Transverse colon (tissue), 4 donors: ENCODE data around the gene ZGRF1. TPM values are rescaled to one million over a fixed set of nuclear protein-coding genes. Genes with fewer than 3 reads are reported as not detected.

Source experiments
- DNase-seq: peaks from one replicate; pipeline ENCODE4 v3.0.0-alpha.2; 2019
- H3K27ac ChIP-seq, 4 donors: fragments of 200-600 bp; sonication (generic); 2 replicates each; pipeline ENCODE4 v1.5.1; 2016 to 2018; ENCODE audit warnings: inconsistent platforms in 4 of 4
- H3K27me3 ChIP-seq: fragments of 200-600 bp; sonication (generic); 2 replicates; pipeline ENCODE4 v1.5.1; 2017; ENCODE audit warnings: inconsistent platforms
- H3K36me3 ChIP-seq, 4 donors: fragments of 200-600 bp; sonication (generic); 2 replicates each; pipeline ENCODE4 v1.5.1; 2017 to 2019; ENCODE audit warnings: inconsistent platforms in 4 of 4
- H3K4me1 ChIP-seq, 4 donors: fragments of 200-600 bp; sonication (generic); 2 replicates each; pipeline ENCODE4 v1.5.1; 2017 to 2020; ENCODE audit warnings: inconsistent platforms in 4 of 4
- H3K4me3 ChIP-seq, 4 donors: fragments of 200-600 bp; sonication (generic); 1 replicate in 1 of 4; 2 replicates in 3 of 4; pipeline versions ENCODE4 v1.5.1 to v1.6.1; 2017 to 2019; ENCODE audit warnings: inconsistent platforms in 4 of 4
- H3K9me3 ChIP-seq, 2 donors: fragments of 200-600 bp; sonication (generic); 2 replicates each; pipeline ENCODE4 v1.5.1; 2017 to 2019; ENCODE audit warnings: inconsistent platforms in 2 of 2
- CTCF ChIP-seq, 5 experiments: fragments of 200-600 bp in 3 of 5; fragments of 450-650 bp in 2 of 5; sonication (generic) in 3 of 5; IDR thresholded peaks; 1 replicate in 2 of 5; 2 replicates in 3 of 5; pipeline ENCODE4 v1.5.1; 2016 to 2017; ENCODE audit warnings: antibody characterized with exemption in 5 of 5, inconsistent platforms in 3 of 5, mild to moderate bottlenecking in 2 of 5, moderate library complexity in 1 of 5
- EP300 ChIP-seq: sonication (generic); formaldehyde crosslinking; IDR thresholded peaks from one replicate; pipeline ENCODE4 v1.6.1; 2017; ENCODE audit warnings: antibody characterized with exemption, low read depth
- POLR2A ChIP-seq: fragments of 450-650 bp; IDR thresholded peaks from one replicate; pipeline ENCODE4 v1.6.1; 2016; ENCODE audit warnings: antibody characterized with exemption, mild to moderate bottlenecking, moderate library complexity
- POLR2AphosphoS5 ChIP-seq, 3 donors: sonication (generic); formaldehyde crosslinking; IDR thresholded peaks; one replicate each; pipeline ENCODE4 v1.6.1; 2016; ENCODE audit warnings: antibody characterized with exemption in 3 of 3
- WGBS, 2 donors: methylation state at CpG; one replicate each; pipeline ENCODE4 v1.1.5; 2018; ENCODE audit warnings: low coverage in 1 of 2; 5-methylcytosine and 5-hydroxymethylcytosine counted together
- in situ Hi-C, 4 donors: fragments of 200-750 bp; cut with MboI; loops; one replicate each; pipeline versions ENCODE4 v1.15.0 to v1.15.1; 2017; ENCODE audit warnings: low sequenced_read_pairs in 3 of 4, low pct_ligation_motif_present in 1 of 4, low pct_unique_long_range_greater_than_20kb in 1 of 4
- intact Hi-C: fragments of 100-400 bp; cut with DNase I; formaldehyde crosslinking; loops from one replicate; pipeline ENCODE4 v1.15.1; 2023; ENCODE audit warnings: low total_unique reads
- total RNA-seq, 4 donors: library from RNA; depleted of rRNA; stranded (reverse); fragments of >200 nt; gene quantifications; one replicate each; pipeline ENCODE4 v1.1.0, GENCODE V29; 2016

The ZGRF1 gene
- total RNA-seq, 4 donors from 2014 or later = 0.75 to 7.3 (median 3.7) TPM

- Histone ChIP-seq H3K4me1 (peaks cover 21 to 56% (median 52%) of the 10 kb centered on the region in 4 donors), H3K36me3 (no peaks in the 10 kb centered on the region), H3K27me3 (peaks cover 100% of the 10 kb centered on the region), H3K27ac (no peak overlapping the region), H3K4me3 (peak overlapping the region in 1 of 4 donors; percentile 54), H3K9me3 (no peaks in the 10 kb centered on the region)
- intact Hi-C loops = no loop called here
- WGBS, 2 donors = 0 to 5% methylated on average over 10 to 15 of the region's 15 CpGs
- no peak for DNase-seq
- no peak for TF ChIP-seq POLR2A
- TF ChIP-seq CTCF (IDR thresholded peaks at IDR 0.05) = no peak
- TF ChIP-seq EP300 = no peak
- TF ChIP-seq POLR2AphosphoS5 (IDR thresholded peaks at IDR 0.05) = no peak
- in situ Hi-C loops = no loop called here
These were observed 122.6 kb downstream of the ZGRF1 start for GRCh38 chr4:112513971-112514646.

- WGBS, 2 donors = 53 to 81% methylated on average over 2 to 4 of the region's 4 CpGs
- TF ChIP-seq EP300 = no peak
- no peak for TF ChIP-seq POLR2A
- TF ChIP-seq CTCF (IDR thresholded peaks at IDR 0.05) = no peak
- TF ChIP-seq POLR2AphosphoS5 (IDR thresholded peaks at IDR 0.05) = no peak
- peaks cover 18 to 48% (median 46%) of the 10 kb centered on the region in 4 donors for H3K4me1 ChIP-seq
- no peaks in the 10 kb centered on the region for H3K9me3 ChIP-seq
- in situ Hi-C loops (no loop called here), intact Hi-C loops (no loop called here)
- H3K27me3 ChIP-seq = peaks cover 100% of the 10 kb centered on the region
- no peak for DNase-seq
- no peak overlapping the region for H3K4me3 ChIP-seq
- no peaks in the 10 kb centered on the region for H3K36me3 ChIP-seq
- H3K27ac ChIP-seq = no peak overlapping the region
These were observed 124.9 kb downstream of the ZGRF1 start for GRCh38 chr4:112511803-112512118.

- peaks cover 100% of the 10 kb centered on the region for H3K27me3 ChIP-seq
- peaks cover 18 to 43% (median 41%) of the 10 kb centered on the region in 4 donors for H3K4me1 ChIP-seq
- no peak overlapping the region for H3K27ac ChIP-seq
- no peaks in the 10 kb centered on the region for H3K36me3 ChIP-seq
- in situ Hi-C loops (no loop called here), intact Hi-C loops (no loop called here)
- H3K4me3 ChIP-seq = peak overlapping the region in 1 of 4 donors; percentile 26
- WGBS, 2 donors = 0 to 20% methylated on average over 1 to 40 of the region's 40 CpGs
- H3K9me3 ChIP-seq = no peaks in the 10 kb centered on the region
- no peak for DNase-seq
- TF ChIP-seq EP300 (no peak), CTCF (IDR thresholded peaks at IDR 0.05) (no peak), POLR2AphosphoS5 (IDR thresholded peaks at IDR 0.05) (no peak), POLR2A (no peak)
These were observed 125.5 kb downstream of the ZGRF1 start for GRCh38 chr4:112511093-112511802.

GRCh38 chr4:112510291-112511092 is 126.2 kb downstream of the ZGRF1 start:
- Histone ChIP-seq H3K4me1 (peaks cover 18 to 36% (median 34%) of the 10 kb centered on the region in 4 donors), H3K4me3 (peak overlapping the region in 1 of 4 donors; percentile 26), H3K9me3 (no peaks in the 10 kb centered on the region), H3K27me3 (peaks cover 100% of the 10 kb centered on the region), H3K36me3 (no peaks in the 10 kb centered on the region), H3K27ac (no peak overlapping the region)
- 8 to 10% methylated on average over 20 to 34 of the region's 34 CpGs for WGBS, 2 donors
- TF ChIP-seq POLR2A (no peak), POLR2AphosphoS5 (IDR thresholded peaks at IDR 0.05) (no peak)
- DNase-seq = no peak
- in situ Hi-C loops (no loop called here), intact Hi-C loops (no loop called here)
